ENCODE measurements around the gene SIRT2. TPM values are rescaled to one million over a fixed set of nuclear protein-coding genes. Genes with fewer than 3 reads are reported as not detected.
A peak's percentile ranks its signal among the peaks of the same experiment; 100 is the strongest.
"Not testable (repeated sequence)": the region's sequence is repeated elsewhere in the genome, so short reads cannot be mapped to it uniquely, and the experiment has no call there.

The SIRT2 gene
- total RNA-seq, 1 donor from 2014 or later = 57.2 TPM

DNA sequence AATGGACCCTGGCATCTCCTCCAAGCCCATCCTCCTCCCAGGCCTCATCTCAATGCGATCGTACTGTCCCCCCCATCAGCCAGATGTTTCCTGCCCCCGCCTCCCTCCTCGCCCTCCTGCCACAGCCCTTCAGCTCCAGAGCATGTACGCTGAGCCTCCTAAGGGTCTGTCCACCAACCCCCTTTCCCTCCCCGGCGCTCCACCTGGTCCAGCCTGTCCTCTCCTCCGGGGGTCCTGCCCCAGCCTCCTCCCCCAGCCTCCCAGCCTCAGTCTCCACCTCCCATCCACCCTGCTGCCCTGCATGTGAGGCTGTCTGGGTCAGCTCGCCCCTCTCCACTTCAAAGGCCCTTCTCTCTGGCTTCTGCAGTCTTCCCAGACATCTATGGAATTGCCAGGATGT lies 4.5 kb downstream of the SIRT2 start:
- DNase-seq = no peak

DNA sequence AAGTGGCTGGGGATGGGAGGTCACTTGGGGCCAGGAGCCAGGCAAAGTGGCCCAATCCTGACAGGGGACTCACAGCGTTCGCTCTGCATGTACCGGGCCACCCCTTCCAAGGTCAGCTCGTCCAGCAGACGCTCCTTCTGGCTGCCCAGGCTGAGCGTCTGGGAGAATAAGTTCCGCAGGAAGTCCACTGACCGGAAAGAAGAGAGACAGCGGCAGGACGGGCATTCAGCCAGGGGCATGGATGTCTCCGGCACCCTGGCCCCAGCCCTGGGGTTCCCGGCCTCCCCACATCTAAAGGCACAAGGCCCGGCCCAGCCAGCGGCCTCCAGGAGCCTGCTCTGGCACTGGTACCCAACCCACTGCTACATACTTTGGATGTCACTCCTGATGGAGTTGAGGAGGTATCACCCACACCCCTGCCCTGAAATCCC lies 6.1 kb downstream of the SIRT2 start:
- DNase-seq = no peak

DNA sequence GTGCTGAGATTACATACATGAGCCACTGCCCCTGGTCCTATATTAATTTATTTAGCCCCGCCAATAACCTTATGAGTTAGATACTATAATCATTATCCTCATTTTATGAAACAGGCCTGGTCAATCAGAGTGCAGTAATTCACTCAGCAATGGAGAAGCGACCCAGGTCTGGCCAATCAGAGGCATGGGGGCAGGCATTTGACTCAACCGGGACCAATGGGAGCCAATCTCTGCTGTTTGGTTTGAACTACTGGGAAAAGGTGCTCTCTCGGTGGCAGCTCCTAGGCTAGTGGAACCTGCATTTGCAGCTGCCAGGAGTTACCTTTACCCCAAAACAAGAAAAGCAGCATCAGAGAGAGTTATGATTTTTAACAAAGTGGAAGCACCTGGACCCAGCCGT lies 6.6 kb downstream of the SIRT2 start:
- no peak for DNase-seq

DNA sequence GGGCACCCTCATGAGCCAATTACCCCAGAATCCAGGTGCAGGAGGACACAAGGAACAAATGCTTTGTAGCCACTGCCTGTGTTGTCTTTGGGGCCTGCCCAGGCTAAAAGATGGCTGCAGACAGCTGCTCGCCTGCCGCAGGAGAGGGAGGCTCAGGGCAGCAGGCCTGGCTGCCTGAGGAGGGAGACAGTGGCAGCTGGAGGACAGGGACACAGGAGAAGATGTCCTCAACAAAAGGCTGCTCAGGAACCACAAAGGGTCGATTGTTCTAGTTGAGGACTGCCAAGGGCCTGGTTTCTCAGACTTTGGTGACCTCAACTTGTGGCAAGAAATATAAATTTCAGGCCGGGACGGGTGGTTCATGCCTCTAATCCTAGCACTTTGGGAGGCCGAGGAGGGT lies 7.6 kb downstream of the SIRT2 start:
- no peak for DNase-seq

DNA sequence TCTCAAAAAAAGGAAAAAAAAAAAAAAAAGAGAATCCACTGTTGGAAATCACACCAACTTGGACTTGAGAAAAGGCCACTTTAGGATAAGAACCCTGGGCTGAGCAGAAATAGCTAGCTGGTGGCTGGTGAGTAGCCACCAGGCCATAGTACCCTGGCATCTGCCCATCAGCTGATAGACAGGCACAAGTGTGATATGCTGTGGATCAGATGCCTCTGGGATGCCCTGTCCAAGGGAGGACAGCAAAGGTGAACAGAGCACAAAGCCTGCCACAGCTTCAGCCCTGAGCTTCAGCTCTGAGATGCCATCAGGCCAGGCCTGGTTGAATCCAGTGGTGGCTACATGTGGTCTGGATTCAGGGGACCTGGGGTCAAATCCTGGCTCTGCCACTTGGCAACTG lies 8.7 kb downstream of the SIRT2 start:
- no peak for DNase-seq

DNA sequence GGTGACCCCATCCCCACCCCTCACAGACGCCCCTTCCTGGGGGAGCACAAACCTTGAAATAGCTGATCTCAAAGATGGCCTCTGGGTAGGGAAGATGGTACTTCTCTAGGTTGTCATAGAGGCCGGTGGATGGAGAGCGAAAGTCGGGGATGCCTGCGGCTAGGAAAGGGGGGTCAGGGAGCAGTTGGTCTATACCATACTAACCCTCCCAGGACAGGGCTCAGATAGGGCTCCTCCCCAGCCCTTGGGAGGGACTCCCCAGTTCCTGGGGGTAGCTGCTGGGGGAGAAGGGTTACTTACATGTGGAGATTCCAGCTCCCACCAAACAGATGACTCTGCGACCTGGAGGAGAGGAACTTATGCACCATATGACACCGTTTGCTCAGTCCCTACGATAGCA lies 9.6 kb downstream of the SIRT2 start:
- DNase-seq = no peak

DNA sequence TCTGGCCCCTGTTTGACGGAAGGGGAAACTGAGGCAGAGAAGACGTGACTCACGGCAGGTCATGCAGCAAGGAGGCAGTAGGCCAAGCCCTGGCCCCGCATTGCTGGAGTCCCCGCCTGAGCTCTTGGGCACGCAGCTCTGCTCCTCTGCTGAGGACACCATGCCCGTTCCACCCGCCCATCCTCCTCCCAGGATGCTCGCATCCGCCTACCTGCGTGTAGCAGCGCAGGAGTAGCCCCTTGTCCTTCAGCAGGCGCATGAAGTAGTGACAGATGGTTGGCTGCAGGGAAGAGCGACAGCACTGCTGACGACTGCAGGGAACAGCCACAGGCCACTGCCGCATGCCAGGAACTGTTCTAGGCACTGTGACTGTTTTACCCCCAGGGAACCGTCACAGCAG lies 10.5 kb downstream of the SIRT2 start:
- DNase-seq = no peak

DNA sequence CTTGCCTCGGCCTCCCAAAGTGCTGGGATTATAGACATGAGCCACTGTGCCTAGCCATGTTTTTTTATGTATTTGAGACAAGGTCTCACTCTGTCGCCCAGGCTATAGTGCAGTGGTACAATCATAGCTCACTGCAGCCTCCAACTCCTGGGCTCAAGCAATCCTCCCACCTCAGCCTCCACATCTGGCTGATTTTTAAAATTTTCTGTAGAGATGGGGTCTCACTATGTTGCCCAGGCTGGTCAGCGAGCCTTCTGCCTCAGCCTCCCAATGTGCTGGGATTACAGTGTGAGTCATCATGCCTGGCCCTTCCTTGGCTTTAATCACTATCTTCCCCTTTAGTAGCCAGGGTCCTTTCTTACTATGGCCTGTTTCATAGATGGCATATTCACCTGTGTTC lies 14.7 kb downstream of the SIRT2 start:
- not testable (repeated sequence) for DNase-seq

DNA sequence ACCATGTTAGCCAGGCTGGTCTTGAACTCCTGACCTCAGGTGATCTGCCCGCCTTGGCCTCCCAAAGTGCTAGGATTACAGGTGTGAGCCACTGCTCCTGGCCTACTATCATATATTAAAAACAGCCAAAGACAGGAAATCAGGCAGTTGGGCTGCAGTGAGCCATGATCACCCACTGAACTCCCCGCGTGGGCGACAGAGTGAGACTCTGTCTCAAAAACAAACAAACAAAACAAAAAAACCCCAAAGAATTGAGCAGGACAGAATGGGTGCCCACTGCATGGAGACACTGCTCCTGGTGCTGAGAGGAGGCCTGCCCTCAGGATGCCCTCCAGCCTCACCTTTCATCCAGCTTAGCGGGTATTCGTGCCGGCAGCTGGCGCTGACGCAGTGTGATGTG lies 16.1 kb downstream of the SIRT2 start:
- DNase-seq = no peak

DNA sequence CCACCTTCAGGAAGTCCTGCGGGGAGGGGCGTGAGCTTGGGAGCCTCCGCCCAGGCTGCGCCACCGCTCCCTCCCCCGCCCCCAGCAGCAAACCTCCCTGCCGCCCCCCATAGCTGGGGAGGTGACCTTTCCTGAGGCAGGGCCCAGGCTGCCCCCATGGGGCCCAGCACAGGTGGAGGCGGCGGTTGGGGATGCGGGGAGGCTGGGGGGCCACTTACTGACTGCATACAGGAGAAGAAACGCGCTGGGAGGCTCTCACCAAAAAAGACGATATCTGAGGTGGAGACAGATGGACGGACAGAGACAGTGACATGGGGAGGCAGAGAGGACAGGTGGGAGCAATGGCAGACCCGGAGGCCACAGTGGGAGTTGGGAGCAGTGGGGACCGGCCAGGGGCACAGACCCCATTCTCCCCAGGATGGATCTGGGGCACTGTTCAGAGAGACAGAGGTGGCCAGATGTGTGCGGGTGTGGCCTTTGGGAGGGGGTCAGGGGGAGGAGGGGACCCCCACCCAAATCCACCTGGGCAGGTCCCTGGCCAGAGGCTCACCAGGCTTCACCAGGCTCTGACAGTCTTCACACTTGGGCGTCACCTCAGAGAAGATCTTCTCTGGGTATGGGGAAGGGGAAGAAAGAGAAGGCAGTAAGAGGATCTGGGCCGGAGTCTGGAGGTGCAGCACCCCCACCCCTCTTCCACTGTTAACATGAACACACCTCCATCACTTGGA lies 18.4 kb downstream of the SIRT2 start:
- DNase-seq = no peak

DNA sequence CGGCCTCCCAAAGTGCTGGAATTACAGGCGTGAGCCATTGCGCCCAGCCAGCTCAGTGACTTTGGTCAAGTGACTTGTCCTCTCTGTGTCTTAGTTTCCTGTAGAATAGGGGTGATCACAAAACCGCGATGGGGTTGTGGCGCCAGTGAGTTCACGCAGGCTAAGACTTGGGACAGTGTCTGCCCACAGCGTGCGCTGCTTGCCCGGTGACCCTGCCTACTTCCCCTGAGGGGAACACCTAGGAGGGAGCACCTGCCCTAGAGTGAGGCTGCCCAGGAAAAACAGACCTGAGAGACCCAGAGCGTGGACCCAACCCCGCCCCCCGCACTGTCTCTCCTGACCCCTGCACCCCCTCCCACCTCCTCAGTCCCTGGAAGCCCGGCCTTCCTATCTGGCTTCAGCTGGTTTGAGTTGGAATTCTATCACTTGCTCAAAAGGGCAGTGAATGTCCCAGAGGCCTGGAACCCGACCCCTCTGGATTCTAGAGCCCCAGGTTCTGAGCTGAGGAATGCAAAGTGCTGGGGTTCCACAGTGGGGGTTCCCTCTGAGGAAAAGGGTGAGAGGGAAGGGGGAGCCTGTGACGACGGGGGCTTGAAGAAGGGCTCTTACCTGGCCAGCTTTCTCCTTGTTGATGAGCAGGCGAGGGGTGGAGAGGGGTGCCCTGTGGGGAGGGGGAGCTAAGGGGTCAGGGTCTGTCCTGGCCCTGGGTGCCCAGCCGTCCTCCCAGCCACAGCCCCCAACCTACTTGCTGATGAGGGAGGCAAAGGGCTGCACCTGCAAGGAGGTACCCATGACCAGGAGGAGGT lies 19.1 kb downstream of the SIRT2 start:
- DNase-seq = no peak

DNA sequence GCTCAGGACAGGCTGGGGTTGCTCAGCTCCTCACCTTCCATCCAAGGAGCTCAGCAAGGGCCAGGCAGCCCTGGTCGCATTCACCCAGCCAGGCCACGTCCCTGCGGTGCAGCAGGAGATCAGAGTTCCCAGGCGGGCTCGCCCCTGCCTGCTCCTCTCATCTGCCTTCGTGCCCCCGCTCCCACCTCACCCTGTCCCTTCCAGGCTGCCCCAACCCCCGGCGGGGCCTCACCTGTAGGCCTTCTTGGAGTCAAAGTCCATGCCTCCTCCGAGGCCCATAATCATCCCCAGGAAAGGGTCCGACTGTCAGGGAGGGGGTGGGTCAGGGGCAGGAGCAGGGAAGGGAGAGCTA lies 20.0 kb downstream of the SIRT2 start:
- no peak for DNase-seq

DNA sequence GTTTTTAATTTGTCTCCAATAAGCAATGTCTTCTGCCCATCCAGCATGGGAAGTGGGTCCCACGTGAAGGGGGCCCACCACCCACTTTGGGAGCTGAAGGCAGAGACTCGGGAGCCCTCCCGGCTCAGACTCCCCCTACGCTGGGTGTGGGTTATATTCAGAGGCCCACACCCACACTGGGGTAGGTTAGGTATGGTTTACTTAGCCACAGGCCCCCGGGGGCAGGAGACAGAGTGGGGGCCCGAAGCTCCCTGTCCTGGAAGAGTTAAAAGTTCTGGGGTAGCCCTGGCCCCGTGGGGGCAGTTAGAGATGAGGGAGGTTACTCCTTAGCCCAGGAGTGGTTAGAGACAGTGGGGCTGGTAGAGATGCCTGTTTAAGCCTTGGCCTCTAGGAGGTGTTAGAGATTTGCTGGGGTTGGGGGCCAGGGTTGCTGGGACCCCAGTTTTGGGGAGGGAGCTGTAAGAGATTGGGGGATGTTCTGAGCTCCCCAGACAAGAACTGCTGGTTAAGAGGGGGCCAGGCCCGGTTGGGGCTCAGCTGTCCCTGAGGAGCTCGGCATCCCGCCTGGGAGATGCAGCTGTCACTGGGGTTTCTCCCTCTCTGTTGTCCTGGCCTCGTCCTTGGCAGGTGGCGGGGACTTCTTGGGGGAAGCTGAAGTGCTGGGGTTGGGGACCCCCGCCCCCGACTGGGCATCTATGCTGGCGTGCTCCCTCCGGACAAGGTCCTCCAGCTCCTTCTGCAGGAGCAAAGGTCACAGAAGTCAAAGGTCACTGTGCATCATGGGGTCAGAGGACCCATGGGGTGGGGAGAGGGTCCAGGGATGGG lies 20.6 kb downstream of the SIRT2 start:
- DNase-seq = no peak

DNA sequence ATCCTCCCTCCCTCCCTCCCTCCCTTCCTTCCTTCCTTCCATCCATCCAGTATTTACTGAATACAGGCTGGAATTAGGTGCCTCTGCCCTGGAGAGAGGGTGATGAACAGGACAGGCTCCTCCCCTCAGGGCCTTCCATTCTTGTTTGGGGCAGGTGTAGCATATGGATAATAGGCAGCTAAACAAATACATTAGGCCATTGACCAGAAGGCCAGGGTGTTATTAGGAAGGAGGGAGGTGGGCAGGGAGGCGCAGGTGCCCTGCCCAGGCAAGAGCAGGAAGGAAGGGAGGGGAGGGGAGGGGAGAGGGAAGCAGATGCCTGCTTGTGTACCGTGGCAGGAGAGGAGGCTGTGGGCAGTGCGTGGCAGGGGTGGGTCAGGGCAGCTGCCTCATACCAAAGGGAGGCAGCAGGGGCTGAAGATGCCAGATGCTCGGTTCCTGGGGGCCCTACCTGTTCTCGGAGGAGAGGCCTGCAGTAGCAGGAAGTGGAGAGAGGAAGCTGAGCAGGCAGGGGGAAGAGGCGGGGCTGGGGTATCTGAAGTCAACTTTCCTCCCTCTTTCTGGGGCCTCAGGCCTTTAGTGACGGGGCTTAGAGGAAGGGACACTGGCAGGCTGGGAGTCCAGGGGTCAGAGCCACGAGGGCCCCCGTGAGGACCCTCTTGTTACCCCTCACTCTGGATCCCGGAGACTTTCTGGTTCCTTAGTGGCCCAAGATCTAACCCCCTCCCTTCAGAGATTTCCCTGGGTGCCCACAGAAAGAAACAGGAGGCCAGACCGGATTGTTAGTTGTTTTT lies 21.4 kb downstream of the SIRT2 start, which contains the start of gene RINL:
RINL (minus strand) TSS at position 495 of the 794 bp plus-strand sequence. CDS start 1,533 bp downstream, outside the sequence.
- DNase-seq = no peak

DNA sequence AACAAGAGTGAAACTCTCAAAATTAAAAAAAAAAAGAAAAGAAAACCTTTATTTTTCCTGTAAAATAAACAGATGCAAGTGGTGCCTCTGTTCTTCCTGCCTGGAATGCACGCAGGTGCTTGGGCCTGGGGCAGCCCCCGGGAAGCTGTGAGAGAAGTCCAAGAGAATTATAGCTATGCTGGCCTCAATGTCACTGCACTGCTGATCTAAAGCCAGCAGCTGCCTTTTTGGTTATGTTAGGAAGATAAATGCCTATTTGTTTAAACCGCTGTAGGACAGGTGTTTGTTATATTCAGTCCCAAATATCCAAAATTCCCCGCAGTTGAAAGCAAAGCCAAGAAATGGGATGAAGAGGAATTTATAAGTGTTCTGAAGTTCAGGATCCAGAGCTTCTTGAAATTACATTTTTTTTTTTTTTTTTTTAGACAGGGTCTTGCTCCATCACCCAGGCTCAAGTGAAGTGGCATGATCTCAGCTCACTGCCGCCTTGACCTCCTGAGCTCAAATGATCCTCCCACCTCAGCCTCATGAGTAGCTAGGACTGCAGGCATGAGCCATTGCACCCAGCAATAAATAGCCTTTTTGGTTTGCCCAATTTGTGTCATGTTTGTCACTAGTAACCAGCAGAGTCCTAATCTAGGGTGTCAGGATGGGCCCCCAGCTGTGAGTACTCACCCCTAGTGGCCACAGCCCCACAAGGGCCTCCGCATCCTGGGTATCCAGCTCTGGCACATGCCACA lies 23.6 kb downstream of the SIRT2 start:
- DNase-seq = no peak

DNA sequence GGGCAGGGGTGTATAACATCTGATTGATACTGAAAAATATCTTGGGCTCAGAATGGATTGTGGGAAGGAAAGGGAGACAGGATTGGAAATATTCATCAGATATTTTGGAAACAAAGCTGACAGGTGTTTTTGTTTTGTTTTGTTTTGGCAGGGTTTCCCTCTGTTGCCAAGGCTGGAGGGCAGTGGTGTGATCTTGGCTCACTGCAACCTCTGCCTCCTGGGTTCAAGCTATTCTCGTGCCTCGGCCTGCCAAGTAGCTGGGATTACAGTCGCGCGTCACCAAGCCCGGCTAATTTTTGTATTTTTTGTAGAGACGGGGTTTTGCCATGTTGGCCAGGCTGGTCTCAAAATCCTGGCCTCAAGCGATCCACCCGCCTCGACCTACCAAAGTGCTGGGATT lies 26.0 kb downstream of the SIRT2 start:
- DNase-seq = not testable (repeated sequence)

DNA sequence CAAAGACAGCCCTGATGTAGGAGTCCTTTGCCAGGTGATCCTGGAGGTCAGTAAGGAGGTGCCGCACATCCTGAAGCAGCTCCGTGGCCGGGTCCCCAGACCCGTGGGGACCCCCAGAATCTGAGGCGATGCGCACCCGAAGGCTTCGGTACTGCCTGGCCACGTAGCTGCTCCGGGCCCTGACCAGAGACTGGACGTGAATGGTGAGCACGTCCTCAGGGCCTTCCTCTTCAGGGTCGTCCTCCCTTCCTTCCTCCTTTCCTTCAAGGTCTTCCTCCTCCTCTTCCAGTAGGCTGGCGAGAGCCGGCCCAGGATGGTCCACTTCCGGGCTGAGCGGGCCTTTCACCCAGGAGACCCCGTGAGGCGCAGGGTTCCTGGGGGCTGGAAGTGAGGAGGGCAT lies 28.8 kb downstream of the SIRT2 start:
- DNase-seq = no peak

DNA sequence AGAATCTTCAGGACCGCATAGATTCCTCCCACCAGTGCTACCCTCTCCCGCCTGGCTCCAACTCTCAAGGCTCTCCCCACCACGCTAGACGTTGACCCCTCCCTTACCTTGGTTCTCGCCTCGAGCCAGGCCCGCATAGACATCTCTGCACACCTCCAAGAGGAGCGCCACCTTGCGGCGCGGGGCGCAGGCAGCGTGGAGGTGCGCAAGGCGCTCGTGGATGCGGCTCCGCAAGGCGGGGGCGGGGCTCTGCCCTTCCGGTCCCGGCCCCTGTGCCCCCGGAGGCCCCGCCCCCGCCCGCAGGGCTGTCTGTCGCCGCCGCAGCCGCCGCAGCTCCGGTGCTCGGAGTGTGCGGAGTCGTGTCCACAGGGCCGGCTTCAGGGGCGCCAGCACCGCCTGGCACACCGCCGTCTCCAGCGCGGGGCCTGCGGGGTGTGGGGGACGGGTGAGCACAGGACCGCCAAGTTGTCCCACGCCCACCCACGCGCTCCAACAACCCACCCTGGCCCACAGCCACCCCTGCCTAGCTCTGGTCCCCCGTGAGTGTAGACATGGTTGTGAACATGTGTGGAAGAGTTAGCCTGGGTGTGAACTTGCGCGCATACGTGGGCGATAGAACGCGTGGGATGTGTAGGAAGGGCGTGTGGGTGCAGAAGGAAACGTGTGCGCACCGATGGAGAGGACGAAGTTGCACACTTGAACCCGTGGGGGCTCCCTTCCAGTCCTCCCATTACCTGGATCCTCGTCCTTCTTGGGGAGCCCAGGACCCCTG lies 29.4 kb downstream of the SIRT2 start:
- peak; percentile 62 for DNase-seq

DNA sequence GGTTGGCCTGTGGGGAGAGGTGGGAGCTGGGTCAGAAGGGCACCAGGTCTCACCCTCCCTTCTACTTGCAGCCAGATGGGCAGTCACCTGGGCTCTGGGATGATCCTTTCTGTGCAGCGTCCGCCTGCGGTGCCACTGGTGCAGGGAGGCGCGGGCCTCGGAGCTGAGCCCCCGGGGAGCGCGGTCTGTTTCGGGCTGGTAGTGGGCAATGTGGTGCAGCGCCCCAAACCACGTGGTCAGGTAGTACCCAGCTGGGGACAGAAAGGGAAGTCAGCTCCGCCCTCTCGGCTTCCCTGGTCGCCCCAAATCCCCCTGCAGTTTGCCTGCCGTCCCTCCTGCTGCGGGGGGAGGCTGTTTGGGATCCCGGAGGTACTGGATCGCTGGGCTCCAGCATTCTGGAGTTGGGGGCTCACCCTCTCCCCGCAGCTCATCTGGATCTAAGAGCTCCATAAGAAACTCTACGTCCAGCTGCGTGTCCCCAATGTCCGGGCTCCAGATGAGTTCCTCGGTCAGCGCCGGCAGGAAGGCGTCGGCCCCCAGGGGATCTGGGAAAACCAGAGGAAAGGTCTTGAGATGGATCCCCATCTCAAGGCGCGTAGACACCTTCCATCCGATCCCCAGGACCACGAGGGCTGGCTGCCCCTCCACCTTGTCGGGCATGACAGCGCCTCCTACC lies 30.1 kb downstream of the SIRT2 start:
- DNase-seq = no peak

DNA sequence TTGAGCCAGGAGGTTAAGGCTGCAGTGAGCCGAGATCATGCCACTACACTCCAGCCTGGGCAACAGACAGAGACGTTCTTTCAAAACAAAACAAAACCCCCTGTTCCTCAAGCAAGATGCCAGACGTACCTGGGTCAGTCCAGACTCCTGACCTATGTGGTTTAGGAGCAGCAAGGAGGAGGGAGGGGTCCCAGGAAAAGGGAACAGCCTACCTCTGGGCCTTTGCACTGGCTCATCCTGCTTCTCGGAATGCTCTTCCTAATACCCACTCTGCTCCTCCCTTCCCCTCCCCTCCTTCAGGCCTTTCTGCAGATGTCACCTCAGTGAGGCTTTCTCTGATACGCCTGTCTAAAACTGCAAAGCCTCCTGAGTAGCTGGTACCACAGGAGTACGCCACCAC lies 30.9 kb downstream of the SIRT2 start:
- DNase-seq = no peak
